CD4-positive, CD25-positive, alpha-beta regulatory T cell (primary cell): ENCODE measurements around the gene AHCTF1. TPM values are rescaled to one million over a fixed set of nuclear protein-coding genes. Genes with fewer than 3 reads are reported as not detected.
"Not testable (repeated sequence)": the region's sequence is repeated elsewhere in the genome, so short reads cannot be mapped to it uniquely, and the experiment has no call there.

ENCODE experiments used
- ATAC-seq, 2 donors: fragments of 150-1000 bp; cut with Tn5 transposase; one replicate each; pipeline ENCODE4 v1.10.0; 2021; ENCODE audit warnings: low read depth in 2 of 2, moderate number of reproducible peaks in 2 of 2, moderate library complexity in 1 of 2
- DNase-seq, 3 donors: peaks; one replicate each; pipeline versions ENCODE4 v3.0.0 to v3.0.0-alpha.2; 2012 to 2022; ENCODE audit warnings: mixed read lengths in 1 of 3
- H3K27ac ChIP-seq: one replicate; pipeline ENCODE4 v1.7.0; 2013; ENCODE audit warnings: mild to moderate bottlenecking, low read length; ENCODE audit not compliant: insufficient read depth, poor library complexity, severe bottlenecking
- H3K27me3 ChIP-seq: one replicate; pipeline ENCODE4 v1.7.0; 2013; ENCODE audit warnings: low read length; ENCODE audit not compliant: control insufficient read depth, insufficient read depth
- H3K36me3 ChIP-seq: one replicate; pipeline ENCODE4 v1.7.0; 2013; ENCODE audit warnings: mild to moderate bottlenecking, low read length, moderate library complexity; ENCODE audit not compliant: control insufficient read depth, insufficient read depth
- H3K4me1 ChIP-seq: 2 replicates; pipeline ENCODE4 v1.7.0; 2013; ENCODE audit warnings: mild to moderate bottlenecking, low read length; ENCODE audit not compliant: insufficient read depth, control insufficient read depth, poor library complexity, severe bottlenecking
- H3K4me3 ChIP-seq: one replicate; pipeline ENCODE4 v1.7.0; 2013; ENCODE audit warnings: low read depth, mild to moderate bottlenecking, low read length, moderate library complexity
- H3K9me3 ChIP-seq, 2 experiments: 1 replicate in 1 of 2; 2 replicates in 1 of 2; pipeline ENCODE4 v1.7.0; 2013; ENCODE audit warnings: low read length in 2 of 2, mild to moderate bottlenecking in 1 of 2, moderate library complexity in 1 of 2; ENCODE audit not compliant: control insufficient read depth in 2 of 2
- H3K27ac Mint-ChIP-seq, 3 donors: one replicate each; pipeline ENCODE4 v1.8.0; 2020 to 2022; ENCODE audit warnings: mild to moderate bottlenecking in 3 of 3, mixed read lengths in 3 of 3, moderate library complexity in 2 of 3
- H3K27me3 Mint-ChIP-seq: one replicate; pipeline ENCODE4 v1.8.0; 2022; ENCODE audit warnings: mild to moderate bottlenecking, mixed read lengths
- H3K36me3 Mint-ChIP-seq: one replicate; pipeline ENCODE4 v1.8.0; 2020; ENCODE audit warnings: mixed read lengths
- H3K4me1 Mint-ChIP-seq, 4 donors: one replicate each; pipeline ENCODE4 v1.8.0; 2020 to 2022; ENCODE audit warnings: mixed read lengths in 4 of 4, mild to moderate bottlenecking in 1 of 4
- H3K4me3 Mint-ChIP-seq, 4 donors: one replicate each; pipeline ENCODE4 v1.8.0; 2020 to 2022; ENCODE audit warnings: mild to moderate bottlenecking in 4 of 4, mixed read lengths in 4 of 4, moderate library complexity in 3 of 4
- H3K9me3 Mint-ChIP-seq, 7 donors: one replicate each; pipeline ENCODE4 v1.8.0; 2020 to 2022; ENCODE audit warnings: mixed read lengths in 7 of 7, mild to moderate bottlenecking in 3 of 7, moderate library complexity in 2 of 7
- polyA plus RNA-seq, 4 donors: library from polyadenylated mRNA; unstranded; fragments of 300-500 nt; fragmentation: Illumina TruSeq; gene quantifications; one replicate each; pipeline ENCODE4 v1.2.3, GENCODE V29; 2021
- total RNA-seq: library from RNA; stranded (reverse); gene quantifications from one replicate; pipeline ENCODE4 v1.2.3, GENCODE V29; 2022

Gene AHCTF1
- total and polyA plus RNA-seq, 5 donors from 2014 or later = 11.2 to 77.0 (median 14.4) TPM

DNA sequence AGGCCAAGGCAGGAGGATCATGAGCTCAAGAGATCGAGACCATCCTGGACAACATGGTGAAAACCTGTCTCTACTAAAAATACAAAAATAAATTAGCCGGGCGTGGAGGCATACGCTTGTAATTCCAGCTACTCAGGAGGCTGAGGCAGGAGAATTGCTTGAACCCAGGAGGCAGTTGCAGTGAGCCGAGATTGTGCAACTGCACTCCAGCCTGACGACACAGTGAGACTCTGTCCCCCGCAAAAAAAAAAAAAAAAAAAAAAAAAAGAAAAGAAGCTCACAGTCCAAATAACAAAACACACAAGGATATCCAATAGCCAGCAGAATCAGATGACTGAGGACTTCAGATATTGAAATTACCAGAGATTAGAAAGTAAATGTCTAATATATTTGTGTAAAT is 11.8 kb downstream of the AHCTF1 start:
- H3K27me3 Mint-ChIP-seq = no peaks in the 10 kb centered on the region
- Histone ChIP-seq H3K4me3 (no peak overlapping the region), H3K27ac (no peak overlapping the region), H3K27me3 (no peaks in the 10 kb centered on the region), H3K9me3 (no peaks in the 10 kb centered on the region), H3K36me3 (peaks cover 27% of the 10 kb centered on the region), H3K4me1 (peaks cover 12% of the 10 kb centered on the region)
- H3K27ac Mint-ChIP-seq = no peak overlapping the region
- no peak for ATAC-seq
- H3K9me3 Mint-ChIP-seq = no peaks in the 10 kb centered on the region
- H3K4me3 Mint-ChIP-seq = no peak overlapping the region
- H3K4me1 Mint-ChIP-seq = peaks cover 37 to 58% (median 47%) of the 10 kb centered on the region in 4 donors
- DNase-seq = no peak
- H3K36me3 Mint-ChIP-seq = peaks cover 24% of the 10 kb centered on the region

DNA sequence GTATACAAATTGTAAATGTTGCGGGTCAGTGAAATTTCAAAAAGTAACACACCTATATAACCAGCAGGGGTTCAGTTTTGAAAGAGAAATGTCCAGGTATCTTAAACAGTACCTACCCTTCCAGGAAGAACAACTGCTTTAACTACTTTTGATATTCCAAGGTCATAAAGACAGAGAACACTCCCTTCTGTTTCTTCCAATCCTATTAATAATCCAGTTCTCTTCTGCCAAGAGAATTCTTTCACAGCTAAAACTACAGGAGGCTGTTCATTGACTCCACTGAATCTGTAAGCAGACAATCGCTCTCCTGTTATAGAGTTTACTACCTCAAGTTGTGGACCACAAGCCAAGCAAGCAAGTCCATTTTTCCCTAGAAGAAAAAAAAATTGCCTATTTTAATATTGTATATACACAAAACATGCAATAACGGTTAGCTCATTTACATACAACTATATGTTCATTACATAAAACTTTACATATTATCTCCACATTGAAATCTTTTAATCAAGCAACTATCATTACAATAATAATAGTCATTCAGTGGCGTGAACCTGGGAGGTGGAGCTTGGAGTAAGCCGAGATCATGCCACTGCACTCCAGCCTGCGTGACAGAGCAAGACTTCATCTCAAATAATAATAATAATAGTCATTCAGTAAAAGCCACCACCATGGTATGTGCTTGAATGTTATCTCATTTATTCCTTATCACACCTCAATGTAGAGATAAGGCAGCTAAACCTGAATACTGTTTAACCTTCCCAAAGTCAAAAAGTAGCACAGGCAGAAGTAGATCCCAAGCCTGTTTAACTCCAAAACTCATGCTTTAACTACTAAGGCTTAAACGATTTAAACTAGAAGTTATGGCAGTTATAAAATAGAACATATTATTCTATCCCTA is 15.5 kb downstream of the AHCTF1 start:
- H3K9me3 Mint-ChIP-seq, H3K27ac ChIP-seq, DNase-seq, H3K4me1 ChIP-seq, H3K27me3 ChIP-seq, H3K27me3 Mint-ChIP-seq, H3K27ac Mint-ChIP-seq, H3K4me3 ChIP-seq, H3K4me3 Mint-ChIP-seq, H3K9me3 ChIP-seq, ATAC-seq: not testable (repeated sequence)
- Mint-ChIP-seq H3K4me1 (peaks cover 22 to 40% (median 32%) of the 10 kb centered on the region in 4 donors), H3K36me3 (peaks cover 21% of the 10 kb centered on the region)
- peaks cover 57% of the 10 kb centered on the region for H3K36me3 ChIP-seq

DNA sequence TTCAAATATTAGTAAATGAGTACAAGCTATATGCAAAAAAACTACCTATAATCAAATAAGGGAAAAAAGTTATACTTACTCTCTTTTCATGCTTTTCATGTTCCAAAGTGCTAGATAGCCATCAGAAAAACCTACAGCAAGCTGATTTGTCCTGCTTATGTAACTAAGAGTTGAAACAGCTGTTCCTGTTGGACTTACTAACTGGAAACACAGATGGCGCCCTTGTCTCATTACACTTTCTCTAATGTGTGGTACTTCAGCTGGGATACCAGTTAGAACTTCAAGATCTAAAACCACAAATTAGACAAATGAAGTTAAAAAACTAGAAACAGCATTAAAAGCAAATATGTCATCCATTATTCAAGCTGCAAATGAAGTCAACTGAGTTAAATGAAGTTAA is 24.3 kb downstream of the AHCTF1 start:
- Mint-ChIP-seq H3K4me1 (peaks cover 9 to 17% (median 13%) of the 10 kb centered on the region in 4 donors), H3K9me3 (no peaks in the 10 kb centered on the region), H3K4me3 (peak overlapping the region in 1 of 4 donors; percentile 73), H3K27ac (no peak overlapping the region), H3K27me3 (no peaks in the 10 kb centered on the region), H3K36me3 (peaks cover 38% of the 10 kb centered on the region)
- H3K27ac ChIP-seq = no peak overlapping the region
- no peaks in the 10 kb centered on the region for H3K9me3 ChIP-seq
- DNase-seq (peak in 2 of 3 donors; percentile 26 to 65), ATAC-seq (no peak)
- H3K4me1 ChIP-seq = peaks cover 5% of the 10 kb centered on the region
- H3K4me3 ChIP-seq = no peak overlapping the region
- peaks cover 73% of the 10 kb centered on the region for H3K36me3 ChIP-seq
- no peaks in the 10 kb centered on the region for H3K27me3 ChIP-seq

DNA sequence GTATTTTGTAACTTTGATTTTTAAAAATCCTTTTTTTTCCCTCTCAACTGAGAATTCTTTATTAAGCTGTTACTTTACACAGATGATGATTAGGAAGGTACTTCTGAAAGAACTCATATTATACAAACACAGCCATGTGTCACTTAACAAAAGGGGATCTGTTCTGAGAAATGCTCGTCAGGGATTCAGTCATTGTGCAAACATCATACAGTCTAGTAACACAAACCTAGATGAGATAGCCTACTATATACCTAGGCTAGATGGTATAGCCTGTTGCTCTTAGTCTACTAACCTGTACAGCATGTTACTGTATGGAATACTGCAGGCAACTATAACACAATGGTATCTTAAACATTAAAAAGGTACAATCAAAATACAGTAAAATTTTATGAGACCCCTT is 24.9 kb downstream of the AHCTF1 start:
- ATAC-seq (no peak), DNase-seq (no peak)
- Mint-ChIP-seq H3K4me1 (peaks cover 11 to 17% (median 14%) of the 10 kb centered on the region in 4 donors), H3K27me3 (no peaks in the 10 kb centered on the region), H3K36me3 (peaks cover 43% of the 10 kb centered on the region), H3K27ac (no peak overlapping the region), H3K9me3 (no peaks in the 10 kb centered on the region), H3K4me3 (no peak overlapping the region)
- Histone ChIP-seq H3K4me1 (peaks cover 5% of the 10 kb centered on the region), H3K4me3 (no peak overlapping the region), H3K27ac (no peak overlapping the region), H3K27me3 (no peaks in the 10 kb centered on the region), H3K36me3 (peaks cover 76% of the 10 kb centered on the region), H3K9me3 (no peaks in the 10 kb centered on the region)

DNA sequence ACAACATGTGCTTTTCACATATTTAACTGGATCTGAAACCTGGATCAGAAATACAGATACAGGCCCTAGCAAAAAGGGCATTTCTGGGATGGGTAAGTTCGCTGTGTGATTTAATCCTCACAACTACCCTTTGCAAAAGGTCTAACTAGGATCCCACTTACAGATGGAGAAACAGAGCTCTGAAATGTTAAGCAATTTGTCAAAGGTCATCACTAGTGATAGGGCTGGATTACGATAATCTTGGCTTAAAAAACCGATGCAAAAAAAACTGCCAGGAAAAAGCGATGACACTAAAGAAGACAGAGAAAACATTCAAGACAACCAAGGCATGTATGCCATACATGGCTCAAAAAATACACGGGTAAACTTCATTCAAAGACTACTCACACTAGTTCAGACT is 29.9 kb downstream of the AHCTF1 start:
- Histone ChIP-seq H3K27ac (no peak overlapping the region), H3K36me3 (peaks cover 93% of the 10 kb centered on the region), H3K4me3 (no peak overlapping the region), H3K9me3 (no peaks in the 10 kb centered on the region), H3K4me1 (no peaks in the 10 kb centered on the region), H3K27me3 (no peaks in the 10 kb centered on the region)
- Mint-ChIP-seq H3K36me3 (peaks cover 53% of the 10 kb centered on the region), H3K27ac (no peak overlapping the region), H3K27me3 (no peaks in the 10 kb centered on the region), H3K9me3 (peaks cover 0 to 2% (median 0%) of the 10 kb centered on the region in 7 donors), H3K4me3 (no peak overlapping the region), H3K4me1 (peaks cover 0 to 10% (median 6%) of the 10 kb centered on the region in 4 donors)
- ATAC-seq (no peak), DNase-seq (no peak)

GRCh38 chr1:246897302-246897701 is 34.4 kb downstream of the AHCTF1 start:
- Mint-ChIP-seq H3K27ac (no peak overlapping the region), H3K4me3 (no peak overlapping the region), H3K27me3 (no peaks in the 10 kb centered on the region), H3K36me3 (peaks cover 59% of the 10 kb centered on the region), H3K4me1 (peaks cover 7 to 11% (median 9%) of the 10 kb centered on the region in 4 donors), H3K9me3 (peaks cover 0 to 2% (median 0%) of the 10 kb centered on the region in 7 donors)
- Histone ChIP-seq H3K9me3 (no peaks in the 10 kb centered on the region), H3K36me3 (peaks cover 90% of the 10 kb centered on the region), H3K4me1 (no peaks in the 10 kb centered on the region), H3K27me3 (no peaks in the 10 kb centered on the region), H3K27ac (no peak overlapping the region), H3K4me3 (no peak overlapping the region)
- DNase-seq (no peak), ATAC-seq (no peak)

- no peaks in the 10 kb centered on the region for H3K9me3 ChIP-seq
- H3K36me3 Mint-ChIP-seq = peaks cover 55% of the 10 kb centered on the region
- H3K27ac Mint-ChIP-seq = peak overlapping the region in 1 of 3 donors; percentile 26
- no peaks in the 10 kb centered on the region for H3K27me3 ChIP-seq
- no peaks in the 10 kb centered on the region for H3K9me3 Mint-ChIP-seq
- H3K4me1 Mint-ChIP-seq = peaks cover 5 to 10% (median 8%) of the 10 kb centered on the region in 4 donors
- peaks cover 79% of the 10 kb centered on the region for H3K36me3 ChIP-seq
- ATAC-seq (no peak), DNase-seq (peak in 1 of 3 donors; percentile 7)
- no peaks in the 10 kb centered on the region for H3K27me3 Mint-ChIP-seq
- H3K27ac ChIP-seq = no peak overlapping the region
- H3K4me3 ChIP-seq = no peak overlapping the region
- no peak overlapping the region for H3K4me3 Mint-ChIP-seq
- no peaks in the 10 kb centered on the region for H3K4me1 ChIP-seq
Observed at GRCh38 chr1:246893191-246893939, 38.4 kb downstream of the AHCTF1 start.
